Measurements from ENCODE around the gene FMNL1.

Gene FMNL1

DNA sequence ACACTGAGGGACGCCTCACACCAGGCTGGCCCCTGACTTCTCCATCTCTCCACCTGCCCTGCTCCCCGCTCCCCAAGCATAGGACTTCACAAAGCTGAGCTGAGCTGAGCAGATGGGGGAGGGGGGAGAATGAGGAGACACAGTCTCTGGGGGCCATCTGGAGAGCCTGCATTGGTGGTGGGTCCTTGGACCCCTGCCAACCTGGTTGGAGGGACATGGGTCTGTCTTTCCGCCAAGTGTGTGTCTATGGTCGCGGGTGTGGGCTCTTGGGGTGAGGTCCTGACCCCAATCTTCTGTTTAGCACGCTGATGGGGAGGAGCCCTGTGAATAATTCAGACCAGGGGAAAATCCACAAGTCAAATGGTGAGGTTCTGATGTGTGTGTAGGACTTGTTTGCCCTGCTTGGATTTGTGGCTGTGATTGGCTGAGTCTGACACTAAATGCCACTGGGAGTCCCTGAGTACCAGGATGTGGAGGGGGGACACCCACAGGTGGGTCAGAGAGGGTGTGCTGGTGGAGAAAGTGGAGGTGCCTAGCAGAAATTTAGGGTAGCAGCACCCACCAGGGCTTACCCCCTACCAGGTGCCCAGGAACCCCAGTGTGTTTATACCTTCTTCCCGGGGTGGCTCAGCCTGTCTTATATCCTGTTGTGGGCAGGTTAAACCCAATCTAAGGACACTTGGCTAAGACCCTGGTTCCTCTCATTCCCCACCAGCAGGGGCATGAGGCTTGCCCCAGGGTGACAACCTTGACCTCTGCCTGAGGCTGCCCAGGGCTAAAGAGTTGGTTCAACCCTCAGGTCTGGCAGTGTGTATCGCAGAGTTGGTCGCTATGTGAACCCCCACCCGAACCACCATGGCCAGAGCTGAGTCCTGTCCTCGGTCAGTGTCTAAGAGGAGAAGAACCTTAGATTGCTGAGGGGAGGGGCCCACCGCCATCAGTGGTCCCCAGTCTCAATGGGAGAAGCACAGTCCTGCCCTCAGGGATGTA lies 2.1 kb downstream of the FMNL1 start:
- no peak for DNase-seq

DNA sequence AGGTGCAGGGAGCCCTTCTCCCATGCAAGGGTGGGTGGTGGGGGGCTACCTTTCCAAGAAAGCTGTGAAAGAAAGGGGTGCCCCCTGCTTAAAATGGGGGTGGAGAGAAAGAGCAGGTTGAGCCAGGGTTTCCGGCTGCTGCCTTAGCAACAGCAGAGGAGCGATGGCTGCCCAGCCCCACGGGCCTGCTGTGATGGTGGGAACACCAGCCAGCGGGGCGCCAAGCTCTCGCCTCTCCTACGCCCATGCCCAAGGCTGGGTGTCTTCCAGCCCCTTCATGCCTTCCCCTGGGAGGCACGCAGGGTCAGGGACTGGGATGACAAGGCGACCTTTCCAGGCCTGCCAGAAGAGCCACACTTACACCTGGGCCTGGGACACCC lies 3.0 kb downstream of the FMNL1 start:
- no peak for DNase-seq

DNA sequence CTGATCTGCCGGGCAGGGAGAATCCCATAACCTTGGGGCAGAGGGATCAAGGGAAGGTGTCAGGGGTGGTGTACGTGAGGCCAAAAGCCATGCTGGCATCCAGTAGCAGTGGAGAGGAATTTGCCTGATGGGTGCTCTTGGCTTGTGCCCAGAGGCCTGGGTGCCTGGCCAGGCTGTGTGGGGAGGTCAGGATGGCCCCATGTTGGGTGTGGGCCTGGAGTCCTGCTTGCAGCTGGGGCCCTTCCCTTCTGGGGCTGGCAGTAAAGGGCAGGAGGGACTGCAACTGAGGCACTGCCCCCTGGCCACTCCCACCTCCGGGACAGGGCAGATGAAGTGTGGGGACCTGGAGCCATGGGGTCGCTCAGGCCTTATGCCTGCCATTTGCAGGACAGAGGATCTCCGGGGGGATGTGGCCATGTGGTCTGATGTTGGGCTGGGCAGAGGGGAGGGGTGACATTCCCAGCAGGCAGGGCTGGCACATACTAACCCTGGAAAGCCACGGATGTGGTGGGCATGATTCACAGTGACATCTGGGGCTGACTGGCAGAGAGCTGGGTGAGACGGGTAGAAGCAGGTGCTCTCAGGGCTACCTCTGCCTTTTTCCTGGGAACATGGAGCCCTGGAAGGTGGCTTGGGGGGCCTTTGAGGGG lies 3.5 kb downstream of the FMNL1 start:
- DNase-seq, result no peak

DNA sequence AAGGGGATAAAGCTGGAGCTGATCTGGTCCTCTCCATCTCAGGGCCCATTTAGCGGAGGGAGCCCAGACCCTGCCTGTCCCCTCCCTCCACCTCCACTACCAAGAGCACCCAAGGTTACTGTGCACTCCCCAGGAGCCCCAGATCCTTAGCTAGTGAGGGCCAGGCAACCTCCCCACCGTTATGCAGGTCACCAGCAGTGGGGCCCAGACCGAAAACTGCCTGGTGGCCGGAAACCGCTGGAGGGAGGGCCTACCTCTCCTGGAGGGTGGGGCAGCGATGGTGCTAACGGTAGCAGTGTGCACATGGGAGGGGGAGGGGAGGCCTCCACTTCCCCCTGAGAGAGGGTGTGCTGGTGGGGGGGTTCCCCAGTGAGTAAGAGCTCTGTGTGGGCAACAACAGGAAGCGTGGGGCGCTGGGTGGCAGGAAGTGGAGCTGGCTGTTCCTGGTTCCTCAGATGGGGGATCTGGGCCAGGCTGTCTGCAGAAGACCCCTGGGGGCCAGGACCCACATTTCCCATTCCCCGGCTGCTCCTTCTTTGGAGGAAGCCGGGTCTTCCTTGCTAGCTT lies 4.4 kb downstream of the FMNL1 start:
- peak; percentile 80 for DNase-seq

DNA sequence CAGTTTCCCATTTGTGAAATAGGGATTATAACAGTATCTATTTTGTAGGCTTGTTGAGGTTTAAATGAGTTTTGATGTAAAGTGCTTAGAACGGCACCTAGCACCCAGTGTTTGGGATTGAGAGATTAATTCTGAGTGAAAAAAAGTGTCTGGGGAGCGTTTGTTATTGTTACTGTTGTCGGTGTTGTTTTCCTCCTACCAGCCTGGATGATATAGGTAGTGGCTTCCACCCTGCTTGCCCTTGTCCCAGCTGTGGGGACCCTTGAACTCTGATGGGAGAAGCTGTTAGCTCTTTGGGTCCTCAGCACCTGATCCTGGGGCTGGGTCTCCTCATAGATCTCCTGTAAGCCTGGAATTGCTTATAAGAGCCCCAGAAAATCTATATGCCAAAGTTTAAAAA lies 4.9 kb downstream of the FMNL1 start:
- DNase-seq, result no peak

DNA sequence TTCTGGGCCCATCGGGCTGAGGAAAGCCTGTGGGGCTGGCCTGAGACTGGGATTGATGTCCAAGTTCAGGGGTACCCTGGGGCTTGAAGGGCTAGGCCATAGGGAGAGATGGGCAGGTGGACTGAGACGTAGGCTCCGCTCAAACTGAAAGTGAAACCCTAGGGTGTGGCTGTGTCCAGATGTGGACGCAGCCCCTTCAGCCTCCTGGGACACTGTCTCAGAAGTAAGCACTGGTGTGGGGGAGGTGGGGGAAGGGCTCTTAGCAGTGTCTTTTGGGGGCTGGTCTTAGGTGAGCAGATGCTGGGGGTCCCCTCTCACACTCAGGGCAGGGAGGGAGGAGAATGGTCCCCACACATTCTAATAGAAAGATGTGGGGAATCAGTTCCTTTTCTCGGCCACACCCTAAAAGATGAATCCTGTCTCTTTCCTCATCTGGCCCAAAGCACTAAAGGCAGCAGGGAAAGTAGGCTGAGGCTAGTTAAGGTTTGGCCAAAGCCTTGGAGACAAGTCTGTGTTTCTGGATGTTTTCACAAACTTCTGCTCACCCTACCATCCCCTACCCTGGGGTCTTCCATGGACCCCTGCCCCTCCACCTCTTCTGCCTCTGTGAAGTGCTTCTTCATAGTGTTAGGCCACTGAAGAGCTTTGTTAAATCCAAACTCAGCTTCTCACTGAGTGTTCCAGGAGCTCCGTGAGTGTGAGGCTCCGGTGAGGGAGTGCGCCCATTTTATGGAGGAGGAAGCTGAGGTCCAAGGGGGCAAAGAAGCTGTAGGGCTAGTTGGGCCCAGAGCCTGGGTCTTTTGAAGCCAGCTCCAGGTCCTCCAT lies 5.6 kb downstream of the FMNL1 start:
- DNase-seq, result no peak

DNA sequence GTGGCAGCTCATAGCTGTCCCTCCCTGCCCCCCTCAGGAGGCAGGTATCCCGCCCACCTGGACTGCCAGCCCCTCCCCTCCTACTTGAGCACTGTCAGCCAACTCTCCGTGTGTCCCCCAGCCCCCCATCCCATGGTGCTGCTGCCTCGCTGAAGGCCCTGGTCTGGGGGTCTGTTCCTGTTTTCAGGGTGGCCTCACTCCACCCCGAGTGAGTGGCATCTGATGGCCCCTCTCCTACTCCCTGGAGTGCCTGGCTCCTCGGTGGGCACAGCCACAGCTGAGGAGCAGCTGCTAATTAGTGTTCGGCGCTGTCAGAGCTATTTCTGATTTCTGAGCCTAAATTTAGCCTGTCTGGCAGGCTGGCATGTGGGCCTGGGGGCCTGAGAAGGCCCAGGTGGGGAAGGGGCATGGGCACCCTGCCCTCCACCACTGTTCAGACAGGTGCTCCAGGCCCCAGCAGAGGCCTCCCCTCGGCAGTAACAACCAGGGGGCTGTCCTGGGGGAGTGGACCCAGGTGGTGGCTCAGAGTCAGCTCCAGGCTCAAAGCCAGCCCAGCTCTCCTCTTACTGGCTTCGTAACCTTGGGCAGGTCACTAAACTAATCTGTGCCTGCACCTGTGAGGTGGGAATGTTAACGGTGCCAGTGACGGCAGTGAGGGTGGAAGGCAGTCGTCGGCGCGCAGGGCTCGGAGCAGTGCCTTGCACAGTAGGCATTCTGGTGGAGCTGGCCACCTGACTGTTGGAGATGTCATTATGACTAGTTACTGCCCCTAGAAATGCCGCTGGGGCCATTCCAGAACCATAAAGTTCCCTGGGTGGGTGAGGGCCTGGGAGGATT lies 6.5 kb downstream of the FMNL1 start:
- DNase-seq, result no peak

DNA sequence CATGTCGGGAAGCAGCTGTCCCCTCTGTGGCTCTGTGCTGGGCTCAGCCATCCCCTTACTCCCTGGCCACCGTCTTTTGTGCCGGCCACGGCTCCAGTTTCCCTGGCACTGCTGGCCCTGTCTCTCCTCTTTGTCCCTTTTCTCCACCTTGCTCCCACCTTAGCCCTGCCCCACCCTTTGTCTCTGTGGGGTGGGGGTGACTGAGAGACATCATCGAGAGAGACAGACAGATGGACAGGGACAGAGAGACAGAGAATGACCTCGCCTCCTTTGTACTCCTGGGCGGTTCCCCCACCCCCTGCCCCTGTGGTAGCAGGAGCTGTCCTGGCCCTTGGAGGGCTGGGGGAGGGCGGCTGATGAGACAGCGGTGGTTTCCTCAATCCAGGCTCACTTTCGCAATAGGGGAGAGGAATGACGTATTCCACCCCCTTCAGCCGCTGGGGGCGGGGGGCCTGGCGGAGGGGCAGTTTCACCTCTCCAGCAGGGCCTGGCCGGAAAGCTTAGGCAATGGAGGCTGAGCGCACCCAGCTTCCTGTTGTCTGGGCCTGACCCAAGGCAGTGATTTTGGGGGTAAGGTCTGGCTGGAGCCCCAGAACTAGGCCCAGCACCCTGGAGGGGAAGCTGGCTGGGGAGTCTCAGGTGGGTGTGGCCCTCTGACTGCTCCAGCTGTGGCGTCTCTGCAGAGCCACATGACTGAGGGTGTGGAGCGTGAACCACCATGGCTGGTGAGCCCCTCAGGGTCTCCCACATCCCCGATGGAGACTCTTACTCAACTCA lies 7.3 kb downstream of the FMNL1 start:
- DNase-seq, result peak; percentile 47

DNA sequence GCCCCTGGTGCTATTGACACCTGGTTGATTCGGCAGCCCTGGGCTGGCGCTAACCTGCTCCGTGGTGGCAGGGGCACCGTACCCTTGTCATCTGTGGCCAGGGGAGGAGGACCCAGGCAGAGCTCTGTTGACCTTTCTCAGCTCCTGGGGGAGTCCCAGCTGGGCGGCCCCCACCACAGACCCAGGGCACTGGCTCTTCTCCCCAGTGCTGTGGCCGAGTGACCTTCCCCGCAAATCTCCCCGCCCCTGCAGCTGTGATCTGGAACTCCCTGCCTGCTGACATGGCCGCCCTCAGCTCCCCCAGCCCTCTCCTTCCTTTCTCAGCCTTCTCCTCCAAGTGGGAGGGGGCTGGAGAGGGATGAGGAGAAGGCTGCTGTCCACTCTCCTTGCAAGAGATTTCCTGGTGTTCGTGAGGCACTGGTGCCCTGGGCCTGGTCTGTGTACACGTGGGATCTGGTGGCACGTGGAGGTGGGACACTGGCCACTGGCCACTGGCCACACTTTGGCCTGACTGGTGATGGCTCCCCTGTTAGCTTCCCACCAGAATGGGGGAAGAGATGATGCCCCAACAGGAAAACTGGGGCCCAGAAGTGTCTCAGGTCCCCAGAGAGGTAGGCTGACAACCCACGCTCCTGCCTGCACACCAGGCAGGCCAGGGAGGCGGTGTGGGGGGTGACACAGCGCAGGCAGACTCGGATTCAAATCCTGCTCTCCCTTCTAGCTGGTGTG lies 8.2 kb downstream of the FMNL1 start:
- DNase-seq, result no peak

DNA sequence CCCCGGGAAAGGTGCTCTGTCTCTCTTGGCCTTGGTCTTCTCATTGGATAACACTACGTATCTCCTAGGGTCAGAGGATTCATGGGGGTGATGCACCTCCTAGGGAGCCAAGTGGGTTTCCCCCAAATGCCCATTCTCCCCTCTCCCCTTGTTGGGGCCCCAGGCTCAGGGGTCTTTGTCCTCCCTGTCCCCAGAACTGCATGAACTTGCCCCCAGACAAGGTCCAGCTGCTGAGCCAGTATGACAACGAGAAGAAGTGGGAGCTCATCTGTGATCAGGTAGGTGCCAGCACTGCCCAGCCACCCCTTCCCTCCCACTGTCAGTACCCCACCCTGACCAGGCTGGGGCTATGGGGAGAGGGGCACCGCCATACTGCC lies 8.7 kb downstream of the FMNL1 start:
- DNase-seq, result no peak

DNA sequence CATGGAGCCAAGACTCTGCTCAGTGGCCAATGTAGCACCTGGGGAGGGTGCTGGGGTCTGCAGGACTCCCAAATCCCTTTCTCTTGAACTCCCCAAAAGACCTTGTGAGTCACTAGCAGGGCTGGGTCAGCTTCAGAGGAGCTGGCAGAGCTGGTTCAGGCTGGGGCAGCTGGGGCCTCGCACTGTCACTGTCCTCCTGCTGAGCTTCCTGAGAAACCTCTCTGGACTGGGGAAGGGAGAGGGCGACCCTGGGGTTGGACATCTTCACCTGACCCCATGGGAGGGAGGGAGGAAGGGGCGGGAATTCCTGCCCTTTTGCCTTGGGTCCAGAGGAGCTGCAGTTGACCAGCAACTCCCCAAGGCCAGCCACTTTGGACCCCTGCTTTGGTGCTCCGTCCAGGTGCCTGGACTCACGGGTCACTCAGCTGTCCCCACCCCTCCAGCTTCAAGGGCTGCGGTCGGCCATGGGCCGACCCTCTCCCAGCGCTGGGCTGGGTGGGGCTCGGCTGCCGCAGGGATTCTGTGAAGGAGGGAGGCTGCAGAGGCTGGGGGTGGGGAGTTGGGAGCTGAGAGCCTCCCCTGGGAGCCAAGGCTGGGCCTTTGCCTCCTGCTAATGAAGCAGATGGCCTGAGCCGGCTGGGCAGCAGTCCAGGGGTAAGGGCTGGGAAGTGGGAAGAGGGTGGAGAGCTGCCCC lies 9.2 kb downstream of the FMNL1 start:
- no peak for DNase-seq

DNA sequence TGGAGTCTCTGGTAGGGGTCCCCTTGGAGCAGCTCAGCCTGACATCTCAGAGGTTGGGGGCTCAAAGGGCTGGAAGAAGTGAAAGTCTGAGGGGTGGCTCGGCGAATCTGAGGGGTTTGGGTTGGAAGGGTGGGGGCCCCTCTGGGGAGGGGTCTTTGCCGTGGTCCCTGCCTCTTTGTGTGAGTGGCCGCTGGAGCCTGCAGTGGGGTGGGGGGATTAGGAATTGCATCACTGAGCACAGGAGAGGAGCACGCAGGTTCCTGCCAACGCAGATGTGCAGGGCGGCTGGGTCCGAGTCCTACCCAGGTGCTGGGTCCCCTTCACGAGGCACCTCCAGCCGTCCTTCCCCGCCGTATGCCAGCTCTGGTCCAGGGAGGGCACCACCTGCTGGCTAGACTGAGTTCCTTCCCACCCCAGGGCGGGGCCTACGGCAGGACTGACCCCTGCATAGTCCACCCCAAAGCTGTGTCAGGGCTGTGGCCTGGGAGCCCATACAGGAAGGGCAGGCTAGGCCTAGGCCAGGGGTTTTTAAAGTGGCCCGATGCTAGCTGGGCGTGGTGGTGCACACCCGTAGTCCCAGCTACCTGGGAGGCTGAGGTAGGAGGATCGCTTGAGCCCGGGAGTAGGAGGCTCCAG lies 9.9 kb downstream of the FMNL1 start:
- no peak for DNase-seq

DNA sequence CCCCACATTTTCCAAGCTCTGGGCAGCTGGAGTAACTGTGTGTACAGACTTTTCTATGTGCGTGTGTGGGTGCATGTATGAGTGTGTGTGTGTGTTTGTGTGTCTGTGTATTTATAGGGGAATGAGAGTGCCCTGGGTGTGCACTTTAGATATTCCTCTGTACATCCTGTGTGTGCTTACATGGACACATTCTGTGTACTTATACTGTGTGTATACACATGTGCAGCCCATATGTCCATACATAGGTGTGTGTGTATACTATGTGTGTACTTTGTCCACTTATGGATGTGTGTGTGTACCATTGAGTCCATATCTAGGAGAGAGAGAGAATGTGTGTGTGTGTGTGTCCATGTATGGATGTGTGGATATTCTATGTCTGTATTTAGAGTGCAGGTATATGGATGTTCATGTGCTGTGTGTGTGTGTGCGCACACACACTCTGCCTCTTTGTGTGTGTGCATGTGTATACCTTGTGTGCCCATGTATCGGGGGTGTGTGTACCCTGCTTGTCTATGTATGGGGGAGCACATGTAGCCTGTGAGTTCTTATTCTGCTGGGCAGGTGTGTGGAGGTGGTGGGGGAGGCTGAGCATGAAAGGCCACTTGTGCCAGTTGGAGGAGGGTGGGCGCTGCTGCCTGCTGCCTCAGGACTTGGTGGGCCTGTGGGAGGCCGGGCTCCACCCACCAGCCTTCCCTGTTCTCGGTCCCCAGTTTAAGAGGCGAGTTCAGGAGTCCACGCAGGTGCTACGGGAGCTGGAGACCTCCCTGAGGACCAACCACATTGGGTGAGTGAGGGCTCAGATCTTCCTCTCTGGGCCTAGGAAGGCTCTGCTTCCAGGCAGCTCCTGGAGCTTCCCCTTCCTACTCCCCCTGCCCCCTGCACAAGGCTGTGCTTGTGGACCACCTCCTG lies 11.1 kb downstream of the FMNL1 start:
- no peak for DNase-seq

DNA sequence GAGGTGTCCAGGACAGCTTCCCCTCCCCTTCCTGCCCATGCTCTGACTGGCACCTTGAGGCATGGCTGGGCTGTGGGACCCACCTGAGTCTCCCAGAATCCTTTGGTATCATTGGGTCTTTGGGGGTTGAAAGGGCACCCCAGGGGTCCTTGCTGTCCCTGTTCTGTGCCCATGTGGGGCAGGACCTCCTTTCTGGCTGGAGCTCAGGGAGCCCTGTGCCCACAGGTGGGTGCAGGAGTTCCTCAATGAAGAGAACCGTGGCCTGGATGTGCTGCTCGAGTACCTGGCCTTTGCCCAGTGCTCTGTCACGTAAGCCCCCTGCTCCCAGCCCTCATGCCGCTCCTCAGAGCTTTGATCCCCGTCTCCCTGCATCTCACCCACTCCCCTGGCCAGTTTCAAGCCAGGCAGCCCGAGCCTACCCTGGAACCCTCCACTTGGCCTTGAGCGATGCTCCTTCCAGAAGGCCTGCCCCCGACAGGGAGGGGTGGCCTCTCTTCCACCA lies 11.8 kb downstream of the FMNL1 start:
- DNase-seq, result no peak

DNA sequence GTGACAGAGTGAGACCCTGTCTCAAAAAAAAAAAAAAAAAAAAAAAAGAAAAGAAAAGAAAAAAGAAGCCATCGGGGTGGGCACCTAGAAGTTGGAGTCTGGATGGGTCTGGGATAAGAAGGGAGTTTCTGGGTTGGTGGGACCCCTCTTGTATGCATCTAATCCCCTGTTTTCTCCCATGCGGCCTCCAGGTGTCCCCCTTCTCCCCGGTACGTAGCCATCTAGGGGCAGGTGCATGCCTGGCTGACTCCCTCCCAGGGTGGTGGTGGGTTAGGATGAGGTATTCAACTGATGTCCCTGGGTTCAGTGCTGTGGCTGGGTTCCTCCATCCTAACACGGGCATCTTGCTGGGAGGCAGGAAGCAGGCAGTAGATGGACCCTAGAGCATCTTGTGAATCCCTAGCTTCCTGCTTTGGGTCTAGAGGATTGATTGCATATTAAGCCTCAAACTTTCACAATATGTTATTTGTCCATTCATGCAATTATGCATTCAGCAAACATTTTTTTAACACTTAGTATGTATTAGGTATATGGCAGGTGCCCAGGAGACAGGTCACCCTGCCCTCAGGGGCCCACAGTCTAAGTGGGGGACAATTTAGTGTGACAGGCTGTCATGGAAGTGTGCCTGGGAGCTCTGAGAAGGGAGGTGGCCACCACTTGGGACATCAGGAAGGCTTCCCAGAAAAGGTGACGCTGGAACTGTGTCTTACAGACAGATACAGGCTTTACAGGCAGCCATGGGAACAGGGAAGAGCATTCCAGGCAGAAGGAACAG lies 13.1 kb downstream of the FMNL1 start:
- no peak for DNase-seq

DNA sequence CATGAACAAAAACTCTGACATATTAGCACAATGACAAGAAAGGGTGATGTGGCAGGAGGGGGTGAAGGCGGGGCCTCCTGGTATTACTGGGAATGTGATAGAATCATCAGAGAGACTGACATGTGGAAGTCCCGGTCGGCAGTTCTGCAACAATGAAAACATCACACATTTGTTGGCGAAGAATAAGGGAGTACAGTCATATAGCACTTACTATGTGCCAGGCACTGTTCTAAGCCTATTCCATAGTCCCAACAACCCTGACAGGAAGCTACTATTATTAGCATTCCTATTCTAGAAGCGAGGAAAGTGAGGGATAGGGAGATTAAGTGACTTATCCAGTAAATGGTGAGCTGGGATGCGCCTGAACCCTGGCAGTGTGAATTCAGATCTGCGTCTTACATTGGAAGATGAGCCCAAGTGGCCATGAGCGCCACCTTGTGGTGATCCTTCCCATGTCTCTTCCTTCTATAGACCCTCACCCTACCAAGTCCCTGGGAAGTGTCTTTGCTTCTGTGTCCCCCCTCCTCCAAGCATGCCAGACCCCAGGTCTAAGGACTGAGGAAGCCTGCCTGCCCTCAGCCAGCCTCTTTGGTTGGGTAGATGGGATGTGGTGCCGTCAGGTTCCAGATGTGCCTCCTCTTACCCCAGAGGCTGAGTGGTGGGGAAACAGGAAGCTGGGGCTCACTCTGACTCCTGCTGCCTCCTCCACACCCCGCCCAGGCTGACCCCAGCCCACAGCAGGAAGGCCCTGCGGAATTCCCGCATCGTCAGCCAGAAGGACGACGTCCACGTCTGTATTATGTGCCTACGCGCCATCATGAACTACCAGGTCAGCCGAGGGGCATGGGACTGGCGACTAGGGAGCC lies 14.0 kb downstream of the FMNL1 start:
- DNase-seq, result no peak

DNA sequence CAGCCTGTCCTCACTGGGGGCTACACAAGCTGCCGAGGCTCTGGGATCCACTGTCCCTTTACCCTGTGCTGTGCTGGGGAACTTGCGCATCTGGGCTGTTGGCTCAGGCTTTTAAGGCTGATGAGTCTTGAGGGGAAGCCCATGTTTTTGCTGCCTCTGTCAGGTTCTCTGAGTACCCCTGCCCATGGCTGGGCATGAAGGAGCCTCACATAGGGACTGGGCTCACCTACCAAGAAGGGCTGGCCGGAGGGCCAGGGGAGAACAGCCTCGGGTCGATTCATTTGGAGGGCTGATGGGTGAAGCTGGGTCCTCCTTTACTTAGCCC lies 14.6 kb downstream of the FMNL1 start:
- no peak for DNase-seq

All from SIG-M5 (cell line).